GM04504 (cell line): ENCODE measurements around the gene PRRT4.

Experiments used
- DNase-seq: peaks from one replicate; pipeline ENCODE4 v3.0.0-alpha.2; 2012; ENCODE audit warnings: low read depth

PRRT4 gene

DNA sequence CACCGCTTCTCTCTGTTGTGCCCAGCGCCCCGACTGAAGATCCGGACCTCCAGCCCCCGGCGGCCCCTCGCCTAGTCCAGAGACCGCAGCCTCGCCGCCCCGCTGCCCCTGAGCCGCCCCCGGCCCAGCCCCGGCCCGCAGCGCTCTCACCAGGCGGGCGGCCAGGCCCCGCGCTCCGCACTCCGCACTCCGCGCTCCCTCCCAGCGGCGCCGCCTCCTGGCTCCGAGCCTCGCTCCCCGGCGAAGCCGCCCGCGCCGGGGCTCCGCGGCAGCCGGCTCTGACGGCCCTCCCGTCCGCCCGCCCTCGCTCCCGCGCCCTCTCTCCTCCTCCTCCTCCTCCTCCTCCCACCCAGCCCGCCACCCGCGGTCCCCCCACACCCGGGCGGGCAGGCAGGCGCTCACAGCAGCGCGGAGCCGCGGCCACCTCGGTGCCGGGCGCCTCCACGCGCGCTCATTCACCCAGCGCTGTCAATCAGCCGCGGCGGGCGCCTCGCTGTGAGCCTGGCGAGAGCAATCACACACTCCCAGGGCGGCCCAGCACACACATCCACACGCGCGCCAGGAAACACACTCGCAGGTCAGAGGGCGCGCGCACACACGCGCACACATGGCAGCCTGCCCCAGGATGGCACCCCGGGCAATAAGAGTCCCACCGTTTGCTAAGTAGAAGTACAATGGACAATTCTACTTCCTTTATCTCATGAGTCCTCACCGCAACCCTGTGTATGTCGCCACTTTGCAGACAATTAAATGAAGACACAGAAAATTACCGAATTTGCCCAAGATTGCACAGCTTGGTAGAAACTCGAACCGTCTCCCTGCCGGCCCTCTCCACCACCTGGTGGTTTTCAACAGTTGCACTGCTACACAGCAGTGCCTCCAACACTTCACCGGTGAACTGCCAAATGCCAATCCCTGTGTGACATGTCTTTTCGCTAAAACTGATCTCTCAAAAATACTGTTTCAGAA, at the start of gene PRRT4:
Gene PRRT4, minus strand, starts transcription at position 280 of the 969 bp plus-strand sequence.
- DNase-seq: no peak

DNA sequence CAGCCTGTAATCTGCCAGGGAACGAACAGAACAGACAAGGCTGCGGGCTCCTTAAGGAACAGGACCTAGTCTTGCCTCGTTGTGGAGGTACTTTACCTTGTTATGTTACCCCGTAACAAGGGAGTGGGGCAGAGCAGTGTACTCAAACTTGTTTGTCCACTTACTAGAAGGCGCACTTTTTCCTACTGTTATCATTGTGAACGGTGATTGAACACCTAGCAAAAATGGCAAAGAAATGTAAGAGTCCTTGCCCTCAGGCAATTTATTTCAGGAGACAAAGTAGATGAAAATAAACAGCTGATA, 48.9 kb upstream of the PRRT4 start:
- no peak for DNase-seq

DNA sequence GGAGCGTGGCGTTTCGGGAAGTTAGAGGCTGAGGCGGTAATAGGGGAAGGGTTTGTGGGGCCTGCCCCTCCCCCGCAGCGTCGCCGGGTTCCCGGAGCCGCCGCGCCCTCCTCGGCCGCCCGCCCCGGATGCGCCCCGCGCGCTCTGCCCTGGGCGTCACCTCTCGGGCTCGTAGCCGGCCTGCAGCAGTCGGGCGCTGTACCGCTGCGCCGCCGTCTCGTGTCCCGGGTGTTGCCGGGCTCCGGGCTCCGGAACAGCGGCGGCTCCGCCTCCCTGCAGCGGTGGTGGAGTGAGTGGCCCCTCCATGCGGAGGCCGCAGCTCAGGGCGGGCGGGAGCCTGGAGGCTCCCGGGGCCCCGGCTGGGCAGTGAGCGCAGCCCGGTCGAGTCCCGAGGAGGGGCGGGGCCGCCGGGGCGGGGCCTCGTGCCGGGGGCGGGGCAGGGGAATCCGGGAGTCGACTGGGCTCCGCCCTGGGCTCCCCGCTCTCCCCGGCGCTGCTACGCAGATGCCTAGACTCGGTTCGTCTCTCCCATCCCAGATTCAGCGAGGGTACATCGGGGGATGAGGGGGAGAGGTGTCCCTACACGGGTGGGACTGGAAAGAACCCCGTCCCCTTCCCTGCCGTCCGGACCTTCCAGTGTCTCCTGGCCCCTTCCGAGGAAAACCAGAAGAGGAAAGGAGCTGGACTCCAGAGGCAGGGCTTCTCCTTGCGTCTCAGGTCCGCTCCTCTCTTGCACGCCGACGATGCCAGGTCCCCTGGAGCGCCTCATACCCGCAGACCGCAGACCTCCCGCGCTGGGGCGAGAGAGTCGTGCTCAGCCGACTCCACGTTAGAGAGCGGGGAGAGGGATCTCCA, 48.3 kb upstream of the PRRT4 start, which contains the start of gene IMPDH1:
Gene IMPDH1, minus strand, starts transcription at position 387 of the 855 bp plus-strand sequence. Its CDS starts 81 bp downstream, at position 306.
- DNase-seq: peak; percentile 62

DNA sequence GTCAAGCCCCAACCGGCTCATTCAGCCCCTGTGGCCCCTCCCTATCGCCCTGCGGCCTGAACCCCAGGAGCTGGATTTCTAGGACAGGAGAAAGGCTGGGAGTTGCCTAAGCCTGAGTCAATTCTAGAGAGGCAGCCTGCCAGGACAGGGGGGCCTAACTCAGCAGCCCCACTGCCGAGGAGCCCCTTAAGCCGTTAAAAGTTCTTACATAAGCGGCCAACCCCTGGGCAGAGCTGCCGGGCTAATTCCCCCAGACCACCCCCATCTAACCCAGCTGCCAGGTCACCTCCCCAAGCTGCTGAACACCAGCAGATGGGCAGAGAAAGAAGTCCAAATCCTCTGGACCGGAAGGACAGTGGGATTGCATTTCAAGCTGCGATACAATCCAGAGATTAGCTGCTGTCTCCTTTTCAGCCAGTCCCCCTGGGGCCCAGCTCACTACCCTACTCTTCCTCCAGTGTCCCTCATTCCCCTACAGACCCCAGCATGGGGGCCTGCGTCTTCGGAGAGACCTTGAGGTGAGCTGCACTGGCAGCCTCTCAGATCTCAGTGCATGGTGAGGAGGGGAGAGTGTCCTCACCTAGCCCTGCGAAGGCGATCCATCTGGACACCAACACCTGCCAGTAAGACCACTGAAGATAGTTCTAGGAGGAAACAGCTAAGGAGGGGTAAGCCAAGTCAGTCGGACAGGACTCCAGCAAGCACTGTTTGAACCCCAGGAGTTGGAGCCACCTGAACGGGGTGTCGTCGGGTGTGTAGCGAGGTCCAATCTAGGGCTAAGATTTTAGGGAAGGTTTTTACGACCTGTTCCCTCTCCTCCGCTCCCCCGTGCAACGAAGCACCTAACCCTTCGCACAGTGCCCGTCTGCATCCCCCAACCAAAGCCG, 47.5 kb upstream of the PRRT4 start:
- DNase-seq: no peak

DNA sequence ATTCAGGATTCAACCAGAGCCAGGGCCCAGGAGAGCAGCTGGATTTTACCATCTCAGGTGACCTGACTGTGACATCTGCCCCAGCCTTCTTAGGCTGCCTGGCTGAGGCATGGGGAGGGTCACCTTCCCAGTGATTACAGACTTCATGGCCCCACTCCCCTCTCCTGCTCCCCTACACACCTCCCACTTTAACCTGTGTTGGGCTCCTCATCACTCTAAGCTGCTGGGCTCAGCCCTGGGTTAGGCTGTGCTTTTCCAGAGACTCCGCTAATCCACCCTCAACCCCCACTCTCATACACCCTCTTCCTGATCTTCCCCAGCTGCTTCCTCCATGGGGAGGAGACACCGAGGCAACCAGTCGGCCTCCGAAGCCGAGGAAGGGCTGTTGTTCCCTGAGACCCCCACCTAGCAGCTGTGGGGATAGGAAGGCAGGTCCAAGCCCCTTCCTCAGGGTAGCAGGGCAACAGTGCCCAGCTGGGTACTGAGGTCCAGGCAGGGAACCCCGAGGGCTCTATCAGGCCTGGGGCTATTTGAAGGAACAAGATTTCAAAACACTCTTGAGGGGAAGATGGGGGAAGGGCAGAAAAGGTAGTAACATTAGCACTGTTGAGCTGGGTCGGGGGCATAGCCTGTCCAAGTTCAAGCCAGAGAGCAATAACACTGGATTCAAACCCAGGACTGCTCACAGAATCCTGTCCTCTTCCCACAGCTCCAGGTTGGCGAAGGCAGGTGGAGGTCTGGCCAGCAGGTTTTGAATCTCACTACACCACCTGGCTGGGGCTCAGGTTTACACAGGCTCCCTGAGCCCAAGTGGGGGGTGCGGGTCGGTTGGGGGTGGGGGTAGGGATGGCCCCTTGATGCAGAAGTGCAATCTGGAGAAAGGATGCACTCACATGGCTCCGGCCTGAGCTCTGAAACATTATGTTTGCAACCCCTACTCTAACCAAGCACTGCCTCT, 46.5 kb upstream of the PRRT4 start:
- no peak for DNase-seq

DNA sequence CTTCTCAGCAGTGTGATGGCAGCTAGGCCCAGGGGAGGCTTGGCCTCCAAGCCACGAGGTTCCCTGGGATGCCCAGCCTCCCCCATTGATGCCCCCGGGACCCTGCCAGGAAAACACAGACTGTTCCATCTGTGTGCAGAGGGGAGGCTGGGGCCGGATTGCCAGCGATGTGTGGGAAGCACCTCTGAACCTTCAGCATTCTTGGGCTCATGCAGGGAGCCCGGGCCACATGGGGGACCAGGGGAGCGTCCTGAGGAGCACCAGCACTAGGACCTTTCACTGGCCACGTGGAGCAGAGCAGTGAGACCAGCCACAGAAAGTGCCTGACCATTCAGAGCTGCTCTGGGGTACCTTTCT, 45.7 kb upstream of the PRRT4 start:
- no peak for DNase-seq

DNA sequence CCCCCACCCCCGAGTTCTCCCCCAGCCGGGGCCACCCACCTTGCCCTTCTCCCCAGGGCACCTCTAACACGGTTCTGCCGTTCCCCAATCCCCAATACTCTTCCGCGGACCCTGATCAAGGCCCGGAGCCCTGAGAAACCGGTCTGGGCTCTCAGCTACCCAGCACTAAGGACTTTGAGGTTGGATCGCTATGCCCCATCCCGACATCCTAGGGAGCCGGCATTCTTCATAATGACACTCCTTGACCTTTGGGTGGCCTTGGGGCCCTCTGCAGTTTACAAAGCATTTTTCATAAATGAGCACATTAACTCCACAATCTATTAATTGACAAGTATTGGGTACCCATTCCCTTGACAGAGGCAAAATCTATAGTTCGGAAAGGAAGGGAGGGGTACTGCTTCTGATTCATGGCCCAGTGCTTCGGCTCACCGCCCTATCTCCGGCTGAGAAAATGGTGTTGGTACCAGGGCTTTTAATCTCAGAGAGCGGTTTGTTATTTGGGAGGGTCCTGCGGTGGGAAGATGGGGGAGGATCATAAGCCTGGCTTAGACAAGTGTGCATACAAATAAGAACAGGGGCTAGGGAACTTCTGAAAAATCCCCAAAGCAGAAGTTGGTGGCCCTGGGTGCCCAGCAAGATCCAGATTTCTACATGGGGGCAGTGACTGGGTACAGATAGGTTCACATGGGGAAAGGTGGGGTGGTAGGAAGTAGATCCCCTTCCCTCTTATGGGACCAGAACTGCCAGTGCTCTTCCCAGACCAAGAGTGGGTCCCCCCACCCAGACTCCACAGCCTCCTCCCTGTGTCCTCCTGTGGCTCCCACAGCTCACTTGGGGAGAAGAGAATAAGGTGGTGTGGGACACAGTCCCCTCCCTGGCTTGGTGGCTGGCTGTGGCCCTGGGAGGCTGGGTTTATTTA, 45.1 kb upstream of the PRRT4 start:
- no peak for DNase-seq

DNA sequence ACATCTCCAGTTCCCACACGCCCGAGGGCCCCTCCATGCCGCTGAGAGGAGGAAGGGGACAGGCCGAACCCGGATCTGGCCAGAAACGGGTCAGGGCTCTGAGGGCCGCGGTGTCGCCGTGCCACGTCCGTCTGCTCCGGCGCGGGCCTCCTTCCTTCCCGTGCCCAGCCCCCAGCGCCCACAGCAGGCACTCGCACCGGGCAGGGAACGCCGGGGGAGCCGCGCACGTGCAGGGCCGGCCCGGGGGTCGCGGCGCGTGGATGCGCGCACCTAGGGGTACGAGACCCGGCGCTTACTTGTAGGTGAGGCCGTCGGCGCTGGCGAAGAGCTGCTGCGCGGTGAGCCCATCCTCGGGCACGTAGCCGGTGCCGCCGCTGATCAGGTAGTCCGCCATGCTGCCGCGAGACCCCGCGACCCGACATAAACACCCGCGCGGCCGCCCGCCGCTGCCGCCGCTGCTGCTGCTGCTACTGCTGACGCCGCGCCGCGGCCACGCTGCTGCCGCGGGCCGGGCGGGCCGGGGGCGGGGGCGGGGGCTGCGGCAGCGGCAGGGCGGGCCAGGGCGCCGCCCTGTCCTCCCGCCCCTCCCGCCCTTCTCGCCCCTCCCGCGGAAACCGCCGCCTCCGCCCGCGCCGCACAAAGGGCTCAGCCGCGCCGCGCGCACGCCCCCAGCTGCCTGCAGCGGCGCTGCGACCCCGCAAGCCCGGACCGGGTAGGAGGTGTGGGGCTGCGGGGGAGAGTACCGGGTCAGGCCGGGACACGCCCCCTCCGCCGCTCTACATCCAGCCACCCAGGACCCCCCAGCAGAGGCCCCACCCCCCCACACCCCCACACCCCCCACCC, 44.2 kb upstream of the PRRT4 start:
- no peak for DNase-seq

DNA sequence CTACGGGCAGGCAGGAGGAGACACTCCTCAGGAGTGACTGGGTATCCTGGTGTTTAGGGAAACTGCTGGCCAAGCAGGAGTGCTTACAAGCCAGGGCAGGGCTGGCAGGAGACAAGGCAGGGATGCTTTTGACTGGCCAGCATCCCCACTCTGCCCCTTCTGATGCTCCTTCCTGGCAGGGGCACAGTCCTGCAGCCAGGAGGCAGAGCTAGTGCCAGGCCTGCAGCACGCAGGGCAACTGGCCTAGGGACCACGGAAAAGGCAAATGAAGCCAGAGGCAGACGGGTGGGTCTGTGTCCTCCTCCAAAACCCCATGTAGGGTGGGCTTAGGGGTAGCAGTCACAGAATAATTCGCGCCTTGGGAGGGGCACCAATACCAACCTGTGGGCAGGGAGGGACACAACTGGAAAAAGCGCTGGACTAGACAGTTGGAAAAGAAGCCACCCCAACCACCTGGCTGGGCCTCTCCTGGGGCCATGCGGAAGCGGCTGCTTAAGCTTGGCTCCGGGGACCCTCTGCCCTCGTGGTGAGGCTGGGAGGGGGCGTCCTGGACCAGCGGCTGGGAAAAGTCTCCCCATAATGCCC, 43.5 kb upstream of the PRRT4 start:
- no peak for DNase-seq

DNA sequence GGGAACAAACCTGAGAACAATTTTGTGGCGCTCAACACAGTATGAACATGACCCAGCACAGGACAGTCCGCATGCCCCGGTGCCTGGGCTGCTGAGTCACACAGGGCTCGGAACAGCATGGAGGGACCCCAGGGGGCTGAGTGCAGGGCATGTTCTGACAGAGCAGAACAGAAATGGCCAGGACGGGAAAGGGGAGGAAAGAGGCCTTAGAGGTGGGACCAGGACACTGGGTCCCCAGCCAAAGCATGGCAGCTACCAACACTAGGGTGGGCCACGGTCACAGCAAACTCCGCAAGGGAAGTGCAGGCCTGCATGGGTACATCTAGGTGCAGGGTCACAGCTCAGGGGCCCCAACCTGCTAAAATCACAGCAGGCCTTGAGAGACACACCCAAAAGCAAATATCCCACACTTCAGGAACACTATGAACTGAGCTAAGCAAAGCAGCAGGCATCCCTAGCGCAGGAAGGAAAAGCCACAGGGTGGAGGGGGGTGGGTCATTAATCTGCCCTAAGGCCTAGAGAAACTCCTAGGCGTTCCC, 42.7 kb upstream of the PRRT4 start:
- no peak for DNase-seq

DNA sequence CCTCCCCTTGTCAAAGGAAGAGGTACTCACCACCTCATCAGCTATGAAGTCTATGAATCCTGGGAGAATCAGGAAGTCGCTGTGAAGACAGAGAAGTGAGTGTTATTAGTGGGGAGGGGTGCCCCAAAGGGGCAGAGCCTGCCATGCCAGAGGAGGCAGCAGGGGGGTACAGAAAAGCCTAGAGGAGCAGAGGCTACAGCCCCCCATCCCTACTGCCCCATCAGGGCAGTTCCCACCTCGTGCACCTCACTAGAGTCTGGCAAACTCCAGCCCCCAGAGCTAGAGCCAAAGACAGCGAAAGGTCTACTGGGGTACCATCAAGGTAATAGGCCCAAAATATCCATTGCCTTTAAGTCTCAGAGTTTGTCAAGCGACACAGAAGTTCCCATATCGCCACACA, 42.2 kb upstream of the PRRT4 start:
- DNase-seq: no peak

DNA sequence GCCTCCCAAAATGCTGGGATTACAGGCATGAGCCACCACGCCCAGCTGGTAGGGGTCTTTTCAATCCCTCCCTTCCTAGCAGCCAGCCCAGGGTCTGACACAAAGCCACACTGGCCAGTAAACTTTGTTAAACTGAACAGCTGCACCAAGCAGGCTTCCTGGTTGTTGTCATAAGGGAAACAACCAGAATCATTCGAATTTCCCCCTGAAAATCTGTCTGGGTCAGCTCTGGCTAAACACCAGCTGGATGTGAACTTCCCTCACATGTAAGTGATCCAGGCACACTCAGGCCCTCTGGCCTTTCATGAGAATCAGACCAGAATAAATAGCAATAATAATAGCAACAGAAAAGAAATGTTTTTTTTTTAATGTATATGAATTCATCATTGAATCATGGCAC, 40.9 kb upstream of the PRRT4 start:
- no peak for DNase-seq

DNA sequence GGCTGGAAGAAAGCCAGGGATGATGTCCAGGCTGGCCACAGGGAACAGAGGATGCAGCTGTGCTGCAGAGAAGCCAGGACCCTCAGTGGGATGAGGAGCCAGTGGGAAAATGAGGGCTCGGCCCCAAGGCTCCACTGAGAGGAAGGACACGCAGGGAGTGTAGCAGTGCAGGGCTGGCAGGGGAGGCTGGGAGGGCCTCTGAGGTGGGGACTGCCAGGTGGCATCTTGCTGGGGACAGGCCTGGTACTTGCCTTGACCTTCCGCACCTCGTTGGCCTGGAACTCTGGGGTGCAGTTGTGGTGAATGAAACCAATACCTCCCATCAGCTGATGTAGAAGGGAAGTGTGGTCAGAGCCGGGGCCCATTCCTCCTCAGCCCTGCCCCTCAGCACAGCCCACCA, 39.1 kb upstream of the PRRT4 start:
- no peak for DNase-seq

DNA sequence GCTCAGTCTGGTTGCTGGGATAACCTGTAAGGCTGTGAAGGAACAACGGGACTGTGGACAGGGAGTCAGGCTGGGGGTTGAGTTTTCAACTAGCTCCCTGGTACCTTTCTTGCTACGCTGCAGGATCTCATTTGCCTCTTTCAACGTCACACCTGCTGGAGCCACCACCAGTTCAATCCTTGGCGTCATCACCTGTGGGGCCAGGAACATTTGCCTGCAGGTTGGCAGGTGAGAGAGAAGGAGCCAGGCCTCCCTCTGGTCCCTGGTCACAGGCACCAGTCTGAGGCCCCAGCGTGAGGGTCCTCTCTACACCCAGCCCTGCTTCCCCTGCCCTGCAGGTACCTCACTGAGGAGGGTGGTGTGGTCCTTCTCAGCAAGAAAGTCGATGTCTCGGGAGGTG, 38.5 kb upstream of the PRRT4 start:
- DNase-seq: no peak

DNA sequence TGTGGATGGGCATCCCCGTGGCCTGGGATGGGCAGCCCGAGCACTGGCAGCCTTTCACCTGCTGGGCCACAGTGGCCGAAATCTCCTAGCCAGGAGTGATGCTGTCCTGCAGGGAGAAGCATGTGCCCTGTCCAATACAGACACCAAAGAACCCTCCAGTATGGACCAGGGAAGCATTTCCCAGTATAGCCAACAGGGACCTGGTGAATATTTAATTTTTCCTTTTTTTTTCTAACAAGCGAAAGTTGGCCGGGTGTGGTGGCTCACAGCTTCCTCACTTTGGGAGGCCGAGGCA, 37.3 kb upstream of the PRRT4 start:
- DNase-seq: no peak

DNA sequence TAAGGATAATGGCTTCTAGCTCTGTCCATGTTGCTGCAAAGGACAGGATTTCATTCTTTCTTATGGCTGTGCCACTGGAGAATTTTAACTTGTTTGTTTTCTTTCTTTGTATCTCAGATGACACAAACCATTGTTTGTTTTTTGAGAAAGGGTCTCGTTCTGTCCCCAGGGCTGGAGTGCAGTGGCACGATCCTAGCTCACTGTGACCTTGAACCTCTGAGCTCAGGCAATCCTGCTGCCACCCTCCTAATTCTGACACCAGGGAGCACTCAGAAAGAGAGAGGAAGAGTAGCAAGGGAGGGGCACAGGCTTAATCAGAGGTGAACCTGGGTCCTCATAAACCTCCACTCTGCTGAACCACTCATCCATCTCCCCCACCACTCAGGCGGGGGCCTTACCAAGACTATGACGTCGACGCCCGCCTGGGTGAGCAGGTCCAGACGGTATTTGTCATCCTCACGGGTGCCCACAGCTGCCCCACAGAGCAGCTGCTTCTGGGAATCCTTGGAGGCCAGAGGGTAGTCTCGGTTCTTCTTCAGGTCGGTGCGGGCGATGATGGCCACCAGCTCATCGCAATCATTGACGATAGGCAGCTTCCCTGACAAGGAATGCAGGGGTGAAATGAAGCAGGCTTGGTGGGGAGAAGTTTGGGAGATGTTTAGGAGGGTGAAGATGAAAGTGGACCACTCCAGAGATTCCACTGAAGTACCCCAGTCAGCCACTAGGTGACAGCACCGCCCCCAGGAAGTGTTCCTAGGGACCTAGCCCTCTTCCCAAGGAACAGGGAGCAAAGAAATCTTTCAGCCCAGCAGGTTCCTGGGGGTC, 36.7 kb upstream of the PRRT4 start:
- DNase-seq: no peak

DNA sequence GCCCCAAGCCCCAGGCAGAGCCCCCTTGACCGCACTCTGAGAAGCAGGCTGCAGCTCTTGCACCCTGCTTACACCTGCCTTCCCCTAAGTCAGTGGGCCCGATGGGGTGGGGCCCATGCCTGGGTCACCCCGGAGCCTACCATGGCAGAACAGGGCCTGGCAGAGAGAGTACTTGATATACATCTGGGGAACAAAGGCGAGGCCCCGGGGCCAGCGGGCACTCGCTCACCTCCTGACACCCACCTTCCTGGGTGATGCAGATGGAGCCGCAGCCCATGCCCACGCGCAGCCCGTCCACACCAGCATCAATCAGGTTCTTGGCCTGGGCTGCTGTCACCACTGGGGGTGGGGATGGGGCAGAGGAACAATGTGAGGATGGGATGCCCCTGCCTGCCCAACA, 34.9 kb upstream of the PRRT4 start:
- no peak for DNase-seq

DNA sequence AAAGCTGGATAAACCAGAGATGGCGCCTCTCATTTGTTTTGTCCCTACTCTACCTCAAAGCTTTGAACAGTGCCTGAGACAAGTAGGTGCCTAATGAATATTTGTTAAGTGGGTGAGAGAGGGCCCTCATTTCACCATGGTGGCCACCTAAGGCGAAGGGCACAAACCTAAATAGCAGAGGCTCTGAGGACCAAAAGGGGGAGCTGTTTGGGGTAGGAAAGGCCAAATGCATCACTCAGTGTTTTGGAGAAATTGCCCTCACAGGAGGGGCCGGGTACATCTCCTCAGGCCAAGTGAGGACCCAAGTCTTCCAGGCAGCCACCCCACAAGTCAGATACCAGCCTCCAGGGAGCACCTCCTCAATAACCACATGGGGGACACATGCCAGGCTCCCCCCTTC, 34.3 kb upstream of the PRRT4 start:
- DNase-seq: no peak
